ENCODE data around the gene LINC01488.

The LINC01488 gene

DNA sequence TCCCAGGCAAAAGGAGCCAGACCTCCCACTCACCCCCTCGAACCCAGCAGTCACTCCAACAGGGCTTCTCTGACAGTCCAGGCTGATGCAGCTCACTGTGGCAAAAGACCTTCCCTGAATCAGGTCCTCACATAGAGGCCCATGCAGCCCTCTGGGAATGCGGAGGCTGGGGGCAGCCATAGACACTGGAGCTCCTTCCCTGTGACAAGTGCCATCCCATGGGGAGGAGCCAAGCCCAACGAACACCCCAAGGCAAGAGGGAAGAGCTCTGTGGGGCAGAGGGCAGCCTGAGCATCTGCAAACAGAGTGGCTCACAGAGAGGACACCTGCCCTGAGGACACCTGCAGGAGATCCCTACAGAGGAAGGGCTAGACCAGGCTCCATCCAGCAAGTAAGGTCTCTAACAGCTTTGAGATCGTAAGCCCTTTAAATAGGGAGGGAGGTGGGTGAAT, at the start of gene LINC01488:
TSS of gene LINC01488 (plus strand) at position 271 of the 452 bp plus-strand sequence.
- no peak for DNase-seq (ENCODE audit: low read depth)
- H3K4me3 ChIP-seq (ENCODE audit: control insufficient read depth, low read depth, low read length) = no peak within 1 kb of the TSS
- TF ChIP-seq, protein P1, sequence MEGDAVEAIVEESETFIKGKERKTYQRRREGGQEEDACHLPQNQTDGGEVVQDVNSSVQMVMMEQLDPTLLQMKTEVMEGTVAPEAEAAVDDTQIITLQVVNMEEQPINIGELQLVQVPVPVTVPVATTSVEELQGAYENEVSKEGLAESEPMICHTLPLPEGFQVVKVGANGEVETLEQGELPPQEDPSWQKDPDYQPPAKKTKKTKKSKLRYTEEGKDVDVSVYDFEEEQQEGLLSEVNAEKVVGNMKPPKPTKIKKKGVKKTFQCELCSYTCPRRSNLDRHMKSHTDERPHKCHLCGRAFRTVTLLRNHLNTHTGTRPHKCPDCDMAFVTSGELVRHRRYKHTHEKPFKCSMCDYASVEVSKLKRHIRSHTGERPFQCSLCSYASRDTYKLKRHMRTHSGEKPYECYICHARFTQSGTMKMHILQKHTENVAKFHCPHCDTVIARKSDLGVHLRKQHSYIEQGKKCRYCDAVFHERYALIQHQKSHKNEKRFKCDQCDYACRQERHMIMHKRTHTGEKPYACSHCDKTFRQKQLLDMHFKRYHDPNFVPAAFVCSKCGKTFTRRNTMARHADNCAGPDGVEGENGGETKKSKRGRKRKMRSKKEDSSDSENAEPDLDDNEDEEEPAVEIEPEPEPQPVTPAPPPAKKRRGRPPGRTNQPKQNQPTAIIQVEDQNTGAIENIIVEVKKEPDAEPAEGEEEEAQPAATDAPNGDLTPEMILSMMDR (IDR thresholded peaks at IDR 0.05; ENCODE audit: control insufficient read depth, insufficient read depth, low read depth, low read length, missing control alignments) = no peak

DNA sequence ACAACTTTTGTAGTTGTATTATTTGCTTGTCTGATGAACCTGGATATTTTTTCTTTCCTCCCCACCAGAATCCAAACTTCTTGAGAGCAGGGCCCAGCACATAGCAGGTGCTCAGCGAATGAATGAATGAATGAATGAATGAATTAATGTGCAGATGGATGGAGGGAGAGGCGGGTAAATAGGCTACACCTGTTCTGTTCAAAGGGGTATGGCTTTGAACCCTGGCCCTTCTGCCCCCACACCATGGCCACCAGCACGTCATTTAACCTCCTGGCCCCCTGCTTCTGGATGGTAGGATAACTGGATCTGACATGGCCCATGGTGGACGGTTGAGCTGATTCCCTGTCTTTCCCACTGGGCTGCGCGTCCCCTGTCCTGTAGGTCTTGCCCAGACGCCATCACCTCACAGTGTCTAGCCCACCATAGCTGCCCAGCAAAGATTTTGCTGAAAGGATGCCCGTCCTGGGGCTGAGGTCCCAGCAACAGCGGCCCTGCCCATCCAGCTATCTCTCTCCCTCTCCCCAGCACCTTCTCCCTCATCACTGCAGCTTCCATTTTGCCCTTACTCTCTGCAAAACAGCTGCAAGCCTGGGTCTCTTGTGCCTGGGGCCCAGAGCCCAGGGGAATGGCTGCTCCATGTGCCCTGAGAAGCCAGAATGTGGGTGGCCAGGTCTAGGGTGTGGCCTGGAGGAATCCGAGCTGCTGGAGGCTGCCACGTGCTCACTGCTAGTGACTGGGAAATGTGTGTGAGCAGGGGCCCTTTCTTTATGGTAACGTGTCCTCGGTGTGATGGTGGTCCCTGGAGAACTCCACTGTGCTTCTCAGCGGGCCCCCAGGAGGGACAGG, 49.3 kb upstream of the LINC01488 start:
- H3K4me3 ChIP-seq (ENCODE audit: control insufficient read depth, low read depth, low read length) = no peak overlapping the region
- no peak for DNase-seq (ENCODE audit: low read depth)
- TF ChIP-seq, protein P1 (IDR thresholded peaks at IDR 0.05; ENCODE audit: control insufficient read depth, insufficient read depth, low read depth, low read length, missing control alignments) = no peak

DNA sequence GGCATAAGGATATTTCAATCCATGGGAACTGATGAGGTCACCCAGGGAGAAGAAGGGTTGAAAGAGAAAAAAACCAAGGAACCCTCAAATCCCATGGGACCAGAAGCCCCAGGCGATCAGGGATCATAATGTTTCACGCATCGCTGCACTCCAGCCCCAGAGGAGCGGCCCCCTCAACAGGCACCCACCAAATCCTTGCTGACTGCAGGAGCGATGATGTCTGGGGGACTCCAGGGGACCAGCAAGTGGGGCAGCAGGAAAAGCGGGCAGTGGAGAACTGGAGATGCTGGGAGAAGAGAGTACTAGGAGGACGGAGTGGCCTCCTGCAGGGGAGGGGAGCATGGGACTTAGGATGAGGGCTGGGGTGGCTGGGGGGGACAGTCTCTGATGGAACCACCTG, 47.7 kb upstream of the LINC01488 start:
- no peak for DNase-seq (ENCODE audit: low read depth)
- TF ChIP-seq, protein P1 (IDR thresholded peaks at IDR 0.05; ENCODE audit: control insufficient read depth, insufficient read depth, low read depth, low read length, missing control alignments) = no peak
- H3K4me3 ChIP-seq (ENCODE audit: control insufficient read depth, low read depth, low read length) = no peak overlapping the region

DNA sequence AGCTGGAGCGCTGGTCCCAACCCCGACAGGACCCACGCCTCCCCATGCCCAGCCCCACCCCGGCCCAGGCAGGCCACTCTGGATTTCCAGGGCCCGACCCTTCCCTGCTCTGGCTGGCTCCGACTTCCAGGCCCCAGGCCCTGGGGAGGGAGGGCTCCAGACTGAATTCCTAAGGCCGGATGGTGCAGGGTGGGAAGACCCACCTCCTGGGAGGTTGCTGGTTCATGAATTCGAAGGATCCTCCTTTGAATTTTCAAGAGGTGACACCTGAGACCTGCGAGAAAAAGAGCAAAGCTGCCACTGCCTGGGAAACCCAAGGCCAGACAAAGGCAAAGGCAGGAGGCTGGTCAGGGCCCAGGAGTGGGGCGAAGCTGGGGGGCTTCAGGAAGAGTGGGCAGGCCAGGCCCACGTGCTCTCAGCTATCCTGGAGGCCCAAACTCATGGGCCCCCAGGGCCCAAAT, 47.0 kb upstream of the LINC01488 start:
- no peak overlapping the region for H3K4me3 ChIP-seq (ENCODE audit: control insufficient read depth, low read depth, low read length)
- TF ChIP-seq, protein P1 (IDR thresholded peaks at IDR 0.05; ENCODE audit: control insufficient read depth, insufficient read depth, low read depth, low read length, missing control alignments) = no peak
- no peak for DNase-seq (ENCODE audit: low read depth)

DNA sequence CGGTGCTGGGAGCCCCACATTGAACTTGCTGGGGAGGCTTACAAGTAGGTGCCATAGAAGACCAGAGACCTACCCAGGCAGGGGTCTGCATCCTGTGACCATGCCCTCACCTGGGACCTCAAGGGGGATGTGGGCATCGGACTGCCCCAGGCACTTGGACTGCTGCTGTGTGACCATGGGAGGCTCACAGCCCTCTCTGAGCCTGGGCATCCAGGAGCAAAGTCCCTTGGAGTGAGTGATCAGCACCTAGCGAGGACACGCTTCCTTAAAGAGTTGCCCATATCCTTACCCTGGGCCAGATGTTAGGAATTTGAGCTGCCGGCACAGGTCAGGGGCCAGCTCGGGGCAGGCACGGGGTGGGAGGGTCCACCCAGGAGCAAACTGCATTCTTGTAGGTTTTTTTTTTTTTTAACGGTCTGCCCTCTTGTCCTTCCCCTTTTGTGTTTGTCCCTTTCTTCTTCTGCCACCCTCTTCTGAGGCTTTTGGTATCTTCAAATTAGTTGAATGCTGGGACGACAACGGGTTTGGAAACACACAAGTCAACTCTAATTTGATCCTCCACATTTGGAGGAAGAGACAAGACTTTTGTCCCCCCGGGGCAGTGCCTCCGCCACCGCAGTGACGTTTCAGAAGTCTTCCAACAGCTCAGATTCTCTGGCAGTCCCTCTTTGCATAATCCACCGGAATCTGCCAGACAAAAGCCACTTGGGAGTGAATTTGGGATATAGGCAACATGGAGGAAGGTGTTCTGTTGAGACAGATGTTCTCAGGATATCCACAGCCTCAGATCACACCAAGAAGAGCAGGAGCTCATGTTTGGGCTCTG, 46.1 kb upstream of the LINC01488 start:
- no peak overlapping the region for H3K4me3 ChIP-seq (ENCODE audit: control insufficient read depth, low read depth, low read length)
- TF ChIP-seq, protein P1 (IDR thresholded peaks at IDR 0.05; ENCODE audit: control insufficient read depth, insufficient read depth, low read depth, low read length, missing control alignments) = no peak
- DNase-seq (ENCODE audit: low read depth) = no peak

Data from AG09309 (cell line).